Ovary (tissue), 9 donors: ENCODE measurements around the gene DNM1. TPM values are rescaled to one million over a fixed set of nuclear protein-coding genes. Genes with fewer than 3 reads are reported as not detected.

Source experiments
- DNase-seq, 5 donors: peaks; one replicate each; pipeline ENCODE4 v3.0.0-alpha.2; 2019 to 2020
- H3K27ac ChIP-seq, 2 donors: fragments of 200-600 bp; one replicate each; pipeline versions ENCODE4 v1.5.1 to v1.8.0; 2019 to 2022
- H3K27me3 ChIP-seq: fragments of 200-600 bp; one replicate; pipeline ENCODE4 v1.8.0; 2022
- H3K36me3 ChIP-seq: fragments of 200-600 bp; sonication (generic); one replicate; pipeline ENCODE4 v1.5.1; 2019
- H3K4me1 ChIP-seq: one replicate; pipeline ENCODE4 v1.8.1; 2013; ENCODE audit warnings: mild to moderate bottlenecking, moderate library complexity; ENCODE audit not compliant: insufficient read depth
- H3K4me3 ChIP-seq: fragments of 200-600 bp; sonication (generic); one replicate; pipeline ENCODE4 v1.5.1; 2017
- H3K9me3 ChIP-seq, 2 donors: fragments of 200-600 bp in 1 of 2; sonication (generic) in 1 of 2; one replicate each; pipeline versions ENCODE4 v1.5.1 to v1.8.1; 2013 to 2019; ENCODE audit warnings: mild to moderate bottlenecking in 1 of 2, moderate library complexity in 1 of 2
- EP300 ChIP-seq: sonication (generic); formaldehyde crosslinking; IDR thresholded peaks from one replicate; pipeline ENCODE4 v1.6.1; 2017; ENCODE audit warnings: antibody characterized with exemption
- POLR2A ChIP-seq: fragments of 450-650 bp; IDR thresholded peaks from one replicate; pipeline ENCODE4 v1.6.1; 2017; ENCODE audit warnings: antibody characterized with exemption, mild to moderate bottlenecking, moderate library complexity
- WGBS, 3 donors: extraction: QIAGEN DNeasy Blood & Tissue Kit in 1 of 3; methylation state at CpG; one replicate each; pipeline versions ENCODE4 v1.1.5 to v1.1.7; 2013 to 2017; 5-methylcytosine and 5-hydroxymethylcytosine counted together
- intact Hi-C, 4 donors: fragments of 100-400 bp; cut with DNase I; formaldehyde crosslinking; loops; one replicate each; pipeline versions ENCODE4 v1.11.0 to v1.15.1; 2022 to 2023
- polyA plus RNA-seq, 2 donors: library from polyadenylated mRNA; stranded (reverse); fragments of 200-250 nt in 1 of 2; fragments of 350-450 nt in 1 of 2; fragmentation: Illumina TruSeq in 1 of 2; extraction: RNeasy Lipid Tissue Mini Kit (QIAGEN cat#74804) in 1 of 2; gene quantifications; one replicate each; pipeline ENCODE4 v1.2.3, GENCODE V29; 2013 to 2014
- total RNA-seq, 7 donors: library from RNA; depleted of rRNA in 2 of 7; stranded (reverse); fragments of >200 nt in 2 of 7; fragmentation: NEBNext Ultra II Directional in 3 of 7; extraction: Animal tissue kit (Norgen Biotek cat#: 25700) in 3 of 7; gene quantifications; one replicate each; pipeline versions ENCODE4 v1.1.0 to v1.2.4, GENCODE V29; 2016 to 2023
- TF ChIP-seq, protein P1 (sequence below), 3 donors: fragments of 450-650 bp in 2 of 3; fragments of 200-600 bp in 1 of 3; IDR thresholded peaks; one replicate each; pipeline versions ENCODE4 v1.5.1 to v1.8.0; 2016 to 2022; ENCODE audit warnings: antibody characterized with exemption in 3 of 3, mild to moderate bottlenecking in 1 of 3
- donor health status: DM: no; HTN: no; CAD: no; lungs with moderate emphysema.
- donor health status: DM: no; HTN: no; CAD: no.
- donor health status: Bipolar disorder and iron deficiency.
- donor health status: DM: yes; HTN: yes; CAD: no.
- donor health status: DM: no; HTN: no; CAD: no.
- donor health status: DM: yes; HTN: yes; CAD: no.

DNM1 gene
- total and polyA plus RNA-seq, 9 donors = 1.2 to 10.4 (median 4.6) TPM

DNA sequence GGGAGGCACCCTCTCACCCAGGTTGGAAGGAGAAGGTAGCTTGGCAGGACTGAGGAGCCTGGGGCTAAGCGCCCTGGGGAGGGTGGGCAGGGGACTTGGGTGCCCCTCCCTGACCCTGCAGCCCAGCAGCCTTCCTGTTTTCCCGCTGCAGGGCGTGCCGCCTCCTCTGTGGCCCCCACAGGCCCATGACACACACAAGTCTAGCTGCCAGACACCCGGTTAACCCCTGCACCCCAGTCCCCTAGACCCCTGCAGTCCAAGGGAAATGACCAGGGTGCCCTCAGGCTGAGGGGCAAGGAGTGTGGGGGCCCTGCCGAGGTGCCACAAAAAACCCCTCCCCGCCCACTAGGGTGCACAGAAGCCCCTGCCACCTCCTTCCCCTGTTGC lies 39.6 kb downstream of the DNM1 start:
- no peak for DNase-seq
- no peaks in the 10 kb centered on the region for H3K36me3 ChIP-seq
- no peaks in the 10 kb centered on the region for H3K27me3 ChIP-seq
- TF ChIP-seq, protein P1, sequence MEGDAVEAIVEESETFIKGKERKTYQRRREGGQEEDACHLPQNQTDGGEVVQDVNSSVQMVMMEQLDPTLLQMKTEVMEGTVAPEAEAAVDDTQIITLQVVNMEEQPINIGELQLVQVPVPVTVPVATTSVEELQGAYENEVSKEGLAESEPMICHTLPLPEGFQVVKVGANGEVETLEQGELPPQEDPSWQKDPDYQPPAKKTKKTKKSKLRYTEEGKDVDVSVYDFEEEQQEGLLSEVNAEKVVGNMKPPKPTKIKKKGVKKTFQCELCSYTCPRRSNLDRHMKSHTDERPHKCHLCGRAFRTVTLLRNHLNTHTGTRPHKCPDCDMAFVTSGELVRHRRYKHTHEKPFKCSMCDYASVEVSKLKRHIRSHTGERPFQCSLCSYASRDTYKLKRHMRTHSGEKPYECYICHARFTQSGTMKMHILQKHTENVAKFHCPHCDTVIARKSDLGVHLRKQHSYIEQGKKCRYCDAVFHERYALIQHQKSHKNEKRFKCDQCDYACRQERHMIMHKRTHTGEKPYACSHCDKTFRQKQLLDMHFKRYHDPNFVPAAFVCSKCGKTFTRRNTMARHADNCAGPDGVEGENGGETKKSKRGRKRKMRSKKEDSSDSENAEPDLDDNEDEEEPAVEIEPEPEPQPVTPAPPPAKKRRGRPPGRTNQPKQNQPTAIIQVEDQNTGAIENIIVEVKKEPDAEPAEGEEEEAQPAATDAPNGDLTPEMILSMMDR (IDR thresholded peaks at IDR 0.05) = no peak
- TF ChIP-seq EP300 (no peak), POLR2A (no peak)
- peaks cover 2% of the 10 kb centered on the region for H3K4me1 ChIP-seq
- 27 to 41% (median 37%) methylated on average over 7 of the region's 7 CpGs for WGBS, 3 donors
- no peak overlapping the region for H3K4me3 ChIP-seq
- intact Hi-C loops = no loop called here
- H3K9me3 ChIP-seq = no peaks in the 10 kb centered on the region
- no peak overlapping the region for H3K27ac ChIP-seq

GRCh38 chr9:128243215-128244018 lies 40.2 kb downstream of the DNM1 start:
- H3K9me3 ChIP-seq = no peaks in the 10 kb centered on the region
- H3K4me1 ChIP-seq = peaks cover 2% of the 10 kb centered on the region
- intact Hi-C loops = no loop called here
- no peak overlapping the region for H3K27ac ChIP-seq
- H3K27me3 ChIP-seq = no peaks in the 10 kb centered on the region
- no peak overlapping the region for H3K4me3 ChIP-seq
- 21 to 31% (median 29%) methylated on average over 8 to 13 of the region's 13 CpGs for WGBS, 3 donors
- TF ChIP-seq POLR2A (no peak), EP300 (no peak)
- TF ChIP-seq, protein P1 (IDR thresholded peaks at IDR 0.05) = no peak
- H3K36me3 ChIP-seq = no peaks in the 10 kb centered on the region
- no peak for DNase-seq

- WGBS, 3 donors = 18 to 27% (median 21%) methylated on average over 8 to 13 of the region's 13 CpGs
- Histone ChIP-seq H3K36me3 (no peaks in the 10 kb centered on the region), H3K9me3 (no peaks in the 10 kb centered on the region), H3K4me1 (peaks cover 2% of the 10 kb centered on the region), H3K4me3 (peak overlapping the region; percentile 16), H3K27me3 (no peaks in the 10 kb centered on the region), H3K27ac (no peak overlapping the region)
- intact Hi-C loops = no loop called here
- no peak for DNase-seq
- no peak for TF ChIP-seq EP300
- no peak for TF ChIP-seq POLR2A
- TF ChIP-seq, protein P1 (IDR thresholded peaks at IDR 0.05) = no peak
Observed at GRCh38 chr9:128244091-128244836, 41.1 kb downstream of the DNM1 start.

DNA sequence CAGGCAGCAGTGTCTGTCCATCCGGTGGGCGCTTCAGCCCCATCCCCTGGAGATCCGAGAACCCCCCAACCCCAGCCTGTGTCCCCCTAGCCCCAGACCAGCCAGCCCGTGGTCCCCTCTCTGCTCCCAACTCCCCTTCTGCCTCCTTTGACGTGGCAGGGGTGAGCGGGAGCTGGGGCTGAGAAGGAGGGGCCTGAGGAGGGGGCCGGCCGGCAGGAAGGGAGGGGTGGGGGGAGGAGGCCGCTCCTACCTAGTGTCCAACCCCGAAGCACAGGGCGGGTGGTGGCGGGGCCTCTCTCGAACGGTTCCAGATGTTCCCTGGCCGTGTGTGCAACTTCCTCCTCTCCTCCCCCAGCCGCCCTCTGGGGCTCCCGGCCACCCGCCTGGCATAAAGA lies 41.7 kb downstream of the DNM1 start:
- intact Hi-C loops = no loop called here
- TF ChIP-seq, protein P1 (IDR thresholded peaks at IDR 0.05) = no peak
- TF ChIP-seq POLR2A = no peak
- TF ChIP-seq EP300 = no peak
- Histone ChIP-seq H3K27me3 (no peaks in the 10 kb centered on the region), H3K36me3 (no peaks in the 10 kb centered on the region), H3K9me3 (no peaks in the 10 kb centered on the region), H3K27ac (no peak overlapping the region), H3K4me1 (peaks cover 2% of the 10 kb centered on the region), H3K4me3 (no peak overlapping the region)
- WGBS, 3 donors = 0 to 2% (median 1%) methylated on average over 11 to 18 of the region's 18 CpGs
- DNase-seq = peak; percentile 51 to 79 (median 62)
